ENCODE results near the gene TRAPPC2.

GRCh38 chrX:13664020-13664419, 70.4 kb downstream of the TRAPPC2 start:
- TF ChIP-seq EP300 (IDR thresholded peaks at IDR 0.05; ENCODE audit: borderline replicate concordance in 1 of 2, low read depth in 1 of 2, low read length in 1 of 2) (no peak), GABPA (IDR thresholded peaks at IDR 0.05; ENCODE audit: low read depth) (no peak), CHD2 (IDR thresholded peaks at IDR 0.05; ENCODE audit: low read length, partially characterized antibody) (no peak), POLR2AphosphoS5 (IDR thresholded peaks at IDR 0.05; ENCODE audit: low read depth, low read length) (no peak), CTCF (IDR thresholded peaks at IDR 0.05) (no peak), PBX3 (IDR thresholded peaks at IDR 0.05) (no peak), JUND (IDR thresholded peaks at IDR 0.05) (no peak), EZH2phosphoT487 (IDR thresholded peaks at IDR 0.05; ENCODE audit: borderline replicate concordance, low read depth) (no peak), RCOR1 (IDR thresholded peaks at IDR 0.05; ENCODE audit: low read length) (no peak), MAX (IDR thresholded peaks at IDR 0.05; ENCODE audit: low read depth) (no peak), TCF12 (IDR thresholded peaks at IDR 0.05) (no peak), REST (IDR thresholded peaks at IDR 0.05; ENCODE audit: low read depth, low read length) (no peak)
